GM12874 (cell line): ENCODE measurements around the gene NTN4.

Experiments
- CTCF ChIP-seq: IDR thresholded peaks from 2 replicates; pipeline ENCODE4 v1.5.1; 2011; ENCODE audit warnings: low read depth, mild to moderate bottlenecking, control low read depth, low read length, moderate library complexity; ENCODE audit not compliant: insufficient read depth

The NTN4 gene

GRCh38 chr12:95613021-95613420, 177.5 kb downstream of the NTN4 start:
- no peak for TF ChIP-seq CTCF

GRCh38 chr12:95611676-95612309, 178.8 kb downstream of the NTN4 start:
- no peak for TF ChIP-seq CTCF

GRCh38 chr12:95608252-95609033, 182.1 kb downstream of the NTN4 start:
- TF ChIP-seq CTCF, result no peak
